ENCODE results near the gene AQP10. TPM values are rescaled to one million over a fixed set of nuclear protein-coding genes. Genes with fewer than 3 reads are reported as not detected.
"Not testable (repeated sequence)": the region's sequence is repeated elsewhere in the genome, so short reads cannot be mapped to it uniquely, and the experiment has no call there.

AQP10 gene
- total RNA-seq, 1 donor from 2014 or later, result not detected

DNA sequence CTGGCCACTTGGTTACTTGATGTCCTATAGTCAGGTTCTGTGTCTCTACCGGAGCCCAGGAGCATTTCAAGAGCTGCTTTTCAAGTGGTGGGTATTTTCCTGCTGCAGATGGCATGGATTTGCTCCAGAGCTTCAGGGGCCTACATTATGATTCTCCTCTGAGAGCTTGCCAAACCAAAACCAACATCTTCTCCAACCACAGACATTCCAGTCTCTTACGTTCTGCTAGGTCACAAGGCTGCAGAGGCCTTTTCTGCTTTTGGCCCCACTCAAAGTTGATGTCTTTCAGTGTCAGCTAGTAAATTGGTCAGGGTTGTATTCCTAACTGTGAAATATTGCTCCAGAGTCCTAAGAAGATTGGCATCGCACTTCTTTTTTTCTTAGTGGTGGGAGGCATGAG, 14.7 kb upstream of the AQP10 start:
- H3K9me3 Mint-ChIP-seq (ENCODE audit: unreplicated experiment), result no peaks in the 10 kb centered on the region
- no peaks in the 10 kb centered on the region for H3K4me1 Mint-ChIP-seq (ENCODE audit: unreplicated experiment)
- no peak overlapping the region for H3K27ac Mint-ChIP-seq (ENCODE audit: unreplicated experiment)
- DNase-seq (ENCODE audit: extremely low spot score, unreplicated experiment), result no peak
- H3K36me3 Mint-ChIP-seq (ENCODE audit: unreplicated experiment), result no peaks in the 10 kb centered on the region
- TF ChIP-seq, protein P1, sequence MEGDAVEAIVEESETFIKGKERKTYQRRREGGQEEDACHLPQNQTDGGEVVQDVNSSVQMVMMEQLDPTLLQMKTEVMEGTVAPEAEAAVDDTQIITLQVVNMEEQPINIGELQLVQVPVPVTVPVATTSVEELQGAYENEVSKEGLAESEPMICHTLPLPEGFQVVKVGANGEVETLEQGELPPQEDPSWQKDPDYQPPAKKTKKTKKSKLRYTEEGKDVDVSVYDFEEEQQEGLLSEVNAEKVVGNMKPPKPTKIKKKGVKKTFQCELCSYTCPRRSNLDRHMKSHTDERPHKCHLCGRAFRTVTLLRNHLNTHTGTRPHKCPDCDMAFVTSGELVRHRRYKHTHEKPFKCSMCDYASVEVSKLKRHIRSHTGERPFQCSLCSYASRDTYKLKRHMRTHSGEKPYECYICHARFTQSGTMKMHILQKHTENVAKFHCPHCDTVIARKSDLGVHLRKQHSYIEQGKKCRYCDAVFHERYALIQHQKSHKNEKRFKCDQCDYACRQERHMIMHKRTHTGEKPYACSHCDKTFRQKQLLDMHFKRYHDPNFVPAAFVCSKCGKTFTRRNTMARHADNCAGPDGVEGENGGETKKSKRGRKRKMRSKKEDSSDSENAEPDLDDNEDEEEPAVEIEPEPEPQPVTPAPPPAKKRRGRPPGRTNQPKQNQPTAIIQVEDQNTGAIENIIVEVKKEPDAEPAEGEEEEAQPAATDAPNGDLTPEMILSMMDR (IDR thresholded peaks at IDR 0.05), result no peak
- no peak overlapping the region for H3K4me3 Mint-ChIP-seq (ENCODE audit: unreplicated experiment)
- peaks cover 12% of the 10 kb centered on the region for H3K27me3 Mint-ChIP-seq (ENCODE audit: unreplicated experiment)

DNA sequence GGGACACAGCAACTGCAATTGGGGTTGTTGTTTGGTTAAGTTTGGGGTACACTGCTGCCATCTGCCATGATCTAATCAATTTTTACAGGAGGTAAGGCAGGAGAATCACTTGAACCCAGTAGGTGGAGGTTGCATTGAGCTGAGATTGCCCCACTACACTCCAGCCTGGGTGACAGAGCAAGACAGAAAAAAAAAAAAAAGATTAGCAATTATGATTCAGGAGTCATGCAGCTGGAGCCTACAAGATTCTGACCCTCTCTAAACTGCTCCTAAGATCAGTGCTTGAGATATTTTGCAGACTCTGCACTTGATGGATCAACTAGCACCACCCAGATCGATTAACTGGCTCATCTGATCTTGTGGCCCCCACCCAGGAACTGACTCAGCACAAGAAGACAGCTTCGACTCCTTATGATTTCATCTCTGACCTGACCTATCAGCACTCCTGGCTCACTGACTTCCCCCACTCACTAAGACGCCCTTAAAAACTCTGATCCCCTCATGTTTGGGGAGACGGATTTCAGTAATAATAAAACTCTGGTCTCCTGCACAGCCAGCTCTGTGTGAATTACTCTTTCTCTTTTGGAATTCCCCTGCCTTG, 13.1 kb upstream of the AQP10 start:
- H3K27ac Mint-ChIP-seq (ENCODE audit: unreplicated experiment); H3K36me3 Mint-ChIP-seq (ENCODE audit: unreplicated experiment); DNase-seq (ENCODE audit: extremely low spot score, unreplicated experiment); H3K9me3 Mint-ChIP-seq (ENCODE audit: unreplicated experiment); H3K4me3 Mint-ChIP-seq (ENCODE audit: unreplicated experiment); H3K4me1 Mint-ChIP-seq (ENCODE audit: unreplicated experiment): not testable (repeated sequence)
- peaks cover 19% of the 10 kb centered on the region for H3K27me3 Mint-ChIP-seq (ENCODE audit: unreplicated experiment)

DNA sequence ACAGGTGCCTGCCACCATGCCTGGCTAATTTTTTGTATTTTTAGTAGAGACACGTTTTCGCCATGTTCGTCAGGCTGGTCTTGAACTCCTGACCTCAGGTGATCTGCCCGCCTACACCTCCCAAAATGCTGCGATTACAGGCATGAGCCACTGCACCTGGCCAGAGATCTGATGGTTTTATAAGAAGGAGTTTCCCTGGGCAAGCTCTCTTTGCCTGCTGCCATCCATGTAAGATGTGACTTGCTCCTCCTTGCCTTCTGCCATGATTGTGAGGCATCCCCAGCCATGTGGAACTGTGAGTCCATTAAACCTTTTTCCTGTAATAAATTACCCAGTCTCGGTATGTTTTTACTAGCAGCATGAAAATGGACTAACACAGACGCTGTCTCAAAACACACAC, 11.8 kb upstream of the AQP10 start:
- H3K36me3 Mint-ChIP-seq (ENCODE audit: unreplicated experiment); H3K9me3 Mint-ChIP-seq (ENCODE audit: unreplicated experiment); H3K4me3 Mint-ChIP-seq (ENCODE audit: unreplicated experiment); H3K27ac Mint-ChIP-seq (ENCODE audit: unreplicated experiment); H3K4me1 Mint-ChIP-seq (ENCODE audit: unreplicated experiment); DNase-seq (ENCODE audit: extremely low spot score, unreplicated experiment): not testable (repeated sequence)
- peaks cover 22% of the 10 kb centered on the region for H3K27me3 Mint-ChIP-seq (ENCODE audit: unreplicated experiment)

DNA sequence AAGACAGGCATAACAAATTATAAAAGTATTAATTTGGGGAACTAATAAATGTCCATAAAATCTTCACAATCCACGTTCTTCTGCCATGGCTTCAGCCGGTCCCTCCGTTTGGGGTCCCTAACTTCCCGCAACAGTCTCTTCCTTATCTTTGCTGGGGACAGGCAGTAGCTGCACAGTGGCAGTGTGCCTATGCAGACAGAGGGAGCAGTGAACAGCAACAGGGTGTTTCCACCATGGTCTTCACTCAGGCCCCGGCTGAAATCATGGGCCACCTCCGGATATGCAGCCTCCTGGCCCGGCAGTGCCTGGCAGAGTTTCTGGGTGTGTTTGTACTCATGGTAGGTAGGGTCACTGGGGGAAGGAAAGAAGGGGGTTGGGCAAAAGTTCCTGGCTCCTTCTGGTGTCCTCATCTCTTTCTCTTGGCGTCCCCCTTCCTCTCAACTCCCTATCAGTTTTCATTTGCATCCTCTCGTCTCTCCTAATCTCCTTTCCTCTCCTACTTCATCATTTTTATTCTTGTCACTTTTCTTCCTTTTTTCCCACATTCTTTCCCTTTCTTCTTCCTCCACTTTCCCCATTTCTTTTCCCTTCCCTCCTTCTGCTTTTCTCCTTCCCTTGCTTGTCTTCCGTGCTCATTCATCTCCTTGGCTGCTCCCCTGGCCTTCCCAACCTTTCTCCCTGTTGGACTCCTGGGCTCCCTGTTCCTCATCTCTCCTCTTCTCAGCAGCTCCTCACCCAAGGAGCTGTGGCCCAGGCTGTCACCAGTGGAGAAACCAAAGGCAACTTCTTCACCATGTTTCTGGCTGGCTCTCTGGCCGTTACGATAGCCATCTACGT, 8.4 kb upstream of the AQP10 start:
- H3K4me1 Mint-ChIP-seq (ENCODE audit: unreplicated experiment); DNase-seq (ENCODE audit: extremely low spot score, unreplicated experiment); H3K27ac Mint-ChIP-seq (ENCODE audit: unreplicated experiment); H3K9me3 Mint-ChIP-seq (ENCODE audit: unreplicated experiment); H3K36me3 Mint-ChIP-seq (ENCODE audit: unreplicated experiment); H3K4me3 Mint-ChIP-seq (ENCODE audit: unreplicated experiment): not testable (repeated sequence)
- H3K27me3 Mint-ChIP-seq (ENCODE audit: unreplicated experiment), result peaks cover 18% of the 10 kb centered on the region

DNA sequence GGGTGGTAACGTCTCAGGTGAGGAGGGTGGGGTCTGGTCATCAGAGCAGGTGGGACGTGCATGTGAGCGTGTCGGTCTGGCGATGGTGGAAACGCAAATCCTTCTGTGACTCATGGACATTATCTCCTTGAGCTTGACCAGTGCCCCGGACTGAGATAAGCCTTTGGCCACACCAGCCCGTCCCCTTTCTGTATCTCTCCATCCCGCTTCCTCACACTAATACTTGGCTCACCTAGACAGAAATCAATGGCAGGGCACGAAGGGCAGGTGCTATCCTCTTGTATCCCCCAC, 7.9 kb upstream of the AQP10 start:
- H3K9me3 Mint-ChIP-seq (ENCODE audit: unreplicated experiment), result no peaks in the 10 kb centered on the region
- H3K4me3 Mint-ChIP-seq (ENCODE audit: unreplicated experiment), result no peak overlapping the region
- H3K27me3 Mint-ChIP-seq (ENCODE audit: unreplicated experiment), result peaks cover 24% of the 10 kb centered on the region
- no peak overlapping the region for H3K27ac Mint-ChIP-seq (ENCODE audit: unreplicated experiment)
- H3K4me1 Mint-ChIP-seq (ENCODE audit: unreplicated experiment), result no peaks in the 10 kb centered on the region
- TF ChIP-seq, protein P1 (IDR thresholded peaks at IDR 0.05), result no peak
- DNase-seq (ENCODE audit: extremely low spot score, unreplicated experiment), result no peak
- no peaks in the 10 kb centered on the region for H3K36me3 Mint-ChIP-seq (ENCODE audit: unreplicated experiment)

DNA sequence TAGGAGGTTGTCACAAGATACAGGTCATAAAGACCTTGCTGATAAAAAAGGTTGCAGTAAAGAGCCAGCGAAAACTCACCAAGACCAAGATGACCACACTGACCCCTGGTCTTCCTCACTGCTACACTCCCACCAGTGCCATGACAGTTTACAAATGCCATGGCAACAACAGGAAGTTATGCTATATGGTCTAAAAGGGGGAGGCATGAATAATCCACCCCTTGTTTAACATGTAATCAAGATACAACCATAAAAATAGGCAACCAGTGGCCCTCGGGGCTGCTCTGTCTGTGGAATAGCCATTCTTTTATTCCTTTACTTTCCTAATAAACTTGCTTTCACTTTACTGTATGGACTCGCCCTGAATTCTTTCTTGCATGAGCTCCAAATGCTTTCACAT, 6.7 kb upstream of the AQP10 start:
- H3K4me3 Mint-ChIP-seq (ENCODE audit: unreplicated experiment); H3K4me1 Mint-ChIP-seq (ENCODE audit: unreplicated experiment); H3K27ac Mint-ChIP-seq (ENCODE audit: unreplicated experiment); H3K9me3 Mint-ChIP-seq (ENCODE audit: unreplicated experiment); H3K36me3 Mint-ChIP-seq (ENCODE audit: unreplicated experiment); DNase-seq (ENCODE audit: extremely low spot score, unreplicated experiment): not testable (repeated sequence)
- peaks cover 28% of the 10 kb centered on the region for H3K27me3 Mint-ChIP-seq (ENCODE audit: unreplicated experiment)

DNA sequence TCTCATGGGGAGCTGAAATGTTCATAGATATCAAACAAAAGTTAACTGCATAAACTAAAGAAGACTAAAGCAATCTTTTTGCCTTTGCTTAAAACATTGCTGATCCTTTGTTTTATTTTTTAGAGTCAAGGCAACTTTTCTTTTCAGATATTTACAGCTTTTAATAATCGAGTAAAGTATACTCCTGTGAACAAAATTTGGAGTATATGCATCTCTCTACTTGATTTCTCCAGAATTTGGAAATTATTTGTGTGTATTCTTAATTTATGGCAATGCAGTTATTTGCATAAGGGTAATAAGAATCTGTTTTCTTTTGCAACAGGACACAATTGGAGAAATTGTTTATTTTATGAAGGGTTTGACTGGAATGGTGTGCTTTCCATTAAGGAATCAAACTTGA, 4.2 kb upstream of the AQP10 start:
- TF ChIP-seq, protein P1 (IDR thresholded peaks at IDR 0.05), result no peak
- H3K9me3 Mint-ChIP-seq (ENCODE audit: unreplicated experiment), result no peaks in the 10 kb centered on the region
- no peak for DNase-seq (ENCODE audit: extremely low spot score, unreplicated experiment)
- no peaks in the 10 kb centered on the region for H3K36me3 Mint-ChIP-seq (ENCODE audit: unreplicated experiment)
- no peaks in the 10 kb centered on the region for H3K4me1 Mint-ChIP-seq (ENCODE audit: unreplicated experiment)
- H3K27ac Mint-ChIP-seq (ENCODE audit: unreplicated experiment), result no peak overlapping the region
- peaks cover 45% of the 10 kb centered on the region for H3K27me3 Mint-ChIP-seq (ENCODE audit: unreplicated experiment)
- no peak overlapping the region for H3K4me3 Mint-ChIP-seq (ENCODE audit: unreplicated experiment)

Measured in osteocyte (in vitro differentiated cells).